ENCODE results near the gene SHC3.
"Not testable (repeated sequence)": the region's sequence is repeated elsewhere in the genome, so short reads cannot be mapped to it uniquely, and the experiment has no call there.

The SHC3 gene

GRCh38 chr9:89177944-89178829 lies at the start of gene SHC3:
Gene SHC3, minus strand, starts transcription at chr9:89178818. Its CDS starts 358 bp downstream, at chr9:89178460.
- DNase-seq (ENCODE audit: low spot score), result no peak

- peak; percentile 12 for DNase-seq (ENCODE audit: low spot score)
Measured at GRCh38 chr9:89225991-89226471, 47.4 kb upstream of the SHC3 start.

GRCh38 chr9:89225587-89225986 lies 47.0 kb upstream of the SHC3 start:
- no peak for DNase-seq (ENCODE audit: low spot score)

GRCh38 chr9:89225036-89225435 lies 46.4 kb upstream of the SHC3 start:
- no peak for DNase-seq (ENCODE audit: low spot score)

- peak; percentile 23 for DNase-seq (ENCODE audit: low spot score)
Measured at GRCh38 chr9:89224633-89225032, 46.0 kb upstream of the SHC3 start.

- no peak for DNase-seq (ENCODE audit: low spot score)
Measured at GRCh38 chr9:89223396-89223977, 44.9 kb upstream of the SHC3 start.

- DNase-seq (ENCODE audit: low spot score), result no peak
Measured at GRCh38 chr9:89219637-89220036, 41.0 kb upstream of the SHC3 start.

GRCh38 chr9:89218040-89218928 lies 39.7 kb upstream of the SHC3 start:
- no peak for DNase-seq (ENCODE audit: low spot score)

- DNase-seq (ENCODE audit: low spot score), result no peak
Measured at GRCh38 chr9:89215342-89215741, 36.7 kb upstream of the SHC3 start.

- DNase-seq (ENCODE audit: low spot score), result no peak
Measured at GRCh38 chr9:89213396-89213880, 34.8 kb upstream of the SHC3 start.

GRCh38 chr9:89212171-89212570 lies 33.6 kb upstream of the SHC3 start:
- DNase-seq (ENCODE audit: low spot score), result no peak

- not testable (repeated sequence) for DNase-seq (ENCODE audit: low spot score)
Measured at GRCh38 chr9:89209311-89209710, 30.7 kb upstream of the SHC3 start.

GRCh38 chr9:89207026-89207425 lies 28.4 kb upstream of the SHC3 start:
- no peak for DNase-seq (ENCODE audit: low spot score)

- no peak for DNase-seq (ENCODE audit: low spot score)
Measured at GRCh38 chr9:89204801-89205200, 26.2 kb upstream of the SHC3 start.

GRCh38 chr9:89195131-89195797 lies 16.6 kb upstream of the SHC3 start:
- no peak for DNase-seq (ENCODE audit: low spot score)

- no peak for DNase-seq (ENCODE audit: low spot score)
Measured at GRCh38 chr9:89194421-89195130, 16.0 kb upstream of the SHC3 start.

- no peak for DNase-seq (ENCODE audit: low spot score)
Measured at GRCh38 chr9:89191004-89191403, 12.4 kb upstream of the SHC3 start.

- DNase-seq (ENCODE audit: low spot score), result no peak
Measured at GRCh38 chr9:89189215-89189614, 10.6 kb upstream of the SHC3 start.

GRCh38 chr9:89187950-89188349 lies 9.3 kb upstream of the SHC3 start:
- DNase-seq (ENCODE audit: low spot score), result no peak

GRCh38 chr9:89187541-89187940 lies 8.9 kb upstream of the SHC3 start:
- DNase-seq (ENCODE audit: low spot score), result no peak

- DNase-seq (ENCODE audit: low spot score), result no peak
Measured at GRCh38 chr9:89186960-89187359, 8.3 kb upstream of the SHC3 start.

All from globus pallidus (tissue), 1 donor.